GM19043 (cell line): ENCODE measurements around the gene KRCC1.
"Not testable (repeated sequence)": the region's sequence is repeated elsewhere in the genome, so short reads cannot be mapped to it uniquely, and the experiment has no call there.

ENCODE experiments used
- ATAC-seq: cut with Tn5 transposase; IDR thresholded peaks from one replicate; pipeline ENCODE4 v1.9.1; 2021; ENCODE audit warnings: low read depth; ENCODE audit not compliant: unreplicated experiment

The KRCC1 gene

GRCh38 chr2:88006912-88007439 lies 48.6 kb downstream of the KRCC1 start:
- ATAC-seq = no peak

GRCh38 chr2:88005776-88006175 lies 49.8 kb downstream of the KRCC1 start:
- no peak for ATAC-seq

- ATAC-seq = no peak
Measured at GRCh38 chr2:88003074-88003755, 52.4 kb downstream of the KRCC1 start.

GRCh38 chr2:88002359-88002707 lies 53.2 kb downstream of the KRCC1 start:
- ATAC-seq = no peak

GRCh38 chr2:88000474-88000873 lies 55.1 kb downstream of the KRCC1 start:
- not testable (repeated sequence) for ATAC-seq

- ATAC-seq = no peak
Measured at GRCh38 chr2:87996570-87996969, 59.0 kb downstream of the KRCC1 start.

- no peak for ATAC-seq
Measured at GRCh38 chr2:87995756-87996155, 59.8 kb downstream of the KRCC1 start.

GRCh38 chr2:87994304-87994850 lies 61.2 kb downstream of the KRCC1 start:
- ATAC-seq = not testable (repeated sequence)

GRCh38 chr2:87992569-87992968 lies 63.0 kb downstream of the KRCC1 start:
- ATAC-seq = not testable (repeated sequence)

- not testable (repeated sequence) for ATAC-seq
Measured at GRCh38 chr2:87987473-87987872, 68.1 kb downstream of the KRCC1 start.

GRCh38 chr2:87985902-87986301 lies 69.7 kb downstream of the KRCC1 start:
- ATAC-seq = not testable (repeated sequence)

GRCh38 chr2:87981182-87981581 lies 74.4 kb downstream of the KRCC1 start:
- not testable (repeated sequence) for ATAC-seq
